Left colon (tissue), 2 donors: Measurements from ENCODE around the gene DPYSL4. TPM values are rescaled to one million over a fixed set of nuclear protein-coding genes. Genes with fewer than 3 reads are reported as not detected.

Experiments used
- ATAC-seq: fragments of 200-7000 bp; cut with Tn5 transposase; one replicate; pipeline ENCODE4 v1.9.1; 2020; ENCODE audit warnings: mild to moderate bottlenecking, moderate library complexity
- DNase-seq, 2 donors: peaks; one replicate each; pipeline ENCODE4 v3.0.0-alpha.2; 2020
- intact Hi-C, 2 donors: fragments of 100-400 bp; cut with DNase I in 1 of 2; cut with micrococcal nuclease in 1 of 2; formaldehyde crosslinking; loops; one replicate each; pipeline versions ENCODE4 v1.11.2 to v1.14.0; 2022; cut with DNase I, micrococcal nuclease
- total RNA-seq, 2 donors: library from RNA; stranded (reverse); fragmentation: NEBNext Ultra II Directional; extraction: Animal tissue kit (Norgen Biotek cat#: 25700); gene quantifications; one replicate each; pipeline ENCODE4 v1.2.1, GENCODE V29; 2021
- donor health status: DM: no; HTN: no; CAD: no.
- donor health status: DM: yes; HTN: yes; CAD: no.

The DPYSL4 gene
- total RNA-seq, 2 donors from 2014 or later: 0.45 TPM; not detected in 1

GRCh38 chr10:132229096-132229495 is 42.3 kb downstream of the DPYSL4 start:
- no peak for ATAC-seq
- DNase-seq: no peak
- intact Hi-C loops: no loop called here

GRCh38 chr10:132229834-132230556 is 43.2 kb downstream of the DPYSL4 start:
- DNase-seq (peak in 1 of 2 donors; percentile 51), ATAC-seq (peak; percentile 86)
- intact Hi-C loops: no loop called here

GRCh38 chr10:132230557-132231210 is 43.9 kb downstream of the DPYSL4 start:
- ATAC-seq: no peak
- intact Hi-C loops: no loop called here
- DNase-seq: no peak

GRCh38 chr10:132231656-132232022 is 44.9 kb downstream of the DPYSL4 start:
- ATAC-seq (no peak), DNase-seq (no peak)
- intact Hi-C loops: no loop called here

- DNase-seq: no peak
- ATAC-seq: peak; percentile 30
- intact Hi-C loops: no loop called here
Observed at GRCh38 chr10:132232023-132232951, 45.5 kb downstream of the DPYSL4 start.

GRCh38 chr10:132232981-132233380 is 46.2 kb downstream of the DPYSL4 start:
- DNase-seq: no peak
- intact Hi-C loops: no loop called here
- ATAC-seq: no peak

GRCh38 chr10:132233501-132234085 is 46.8 kb downstream of the DPYSL4 start:
- intact Hi-C loops: no loop called here
- ATAC-seq (no peak), DNase-seq (no peak)

- no peak for DNase-seq
- ATAC-seq: no peak
- intact Hi-C loops: no loop called here
Observed at GRCh38 chr10:132234860-132235259, 48.1 kb downstream of the DPYSL4 start.

- DNase-seq: no peak
- intact Hi-C loops: no loop called here
- ATAC-seq: no peak
Observed at GRCh38 chr10:132236161-132236560, 49.4 kb downstream of the DPYSL4 start.

GRCh38 chr10:132236881-132237280 is 50.1 kb downstream of the DPYSL4 start:
- ATAC-seq (no peak), DNase-seq (no peak)
- intact Hi-C loops: no loop called here

GRCh38 chr10:132237396-132237795 is 50.6 kb downstream of the DPYSL4 start:
- DNase-seq (no peak), ATAC-seq (no peak)
- intact Hi-C loops: no loop called here

GRCh38 chr10:132237871-132238270 is 51.1 kb downstream of the DPYSL4 start:
- DNase-seq: no peak
- intact Hi-C loops: no loop called here
- ATAC-seq: no peak

GRCh38 chr10:132238371-132239125 is 51.8 kb downstream of the DPYSL4 start:
- ATAC-seq (no peak), DNase-seq (no peak)
- intact Hi-C loops: no loop called here

- intact Hi-C loops: no loop called here
- ATAC-seq (no peak), DNase-seq (no peak)
Observed at GRCh38 chr10:132239126-132240031, 52.6 kb downstream of the DPYSL4 start.

GRCh38 chr10:132240156-132240555 is 53.4 kb downstream of the DPYSL4 start:
- no peak for DNase-seq
- no peak for ATAC-seq
- intact Hi-C loops: no loop called here

- intact Hi-C loops: no loop called here
- no peak for DNase-seq
- no peak for ATAC-seq
Observed at GRCh38 chr10:132240581-132240980, 53.8 kb downstream of the DPYSL4 start.

GRCh38 chr10:132241086-132241485 is 54.3 kb downstream of the DPYSL4 start:
- ATAC-seq (no peak), DNase-seq (no peak)
- intact Hi-C loops: no loop called here

- ATAC-seq (no peak), DNase-seq (no peak)
- intact Hi-C loops: no loop called here
Observed at GRCh38 chr10:132241496-132241895, 54.7 kb downstream of the DPYSL4 start.
